ENCODE data around the gene PTPRD.

The PTPRD gene

GRCh38 chr9:10173561-10173960 is 439.2 kb downstream of the PTPRD start:
- Histone ChIP-seq H3F3A (ENCODE audit: low read depth) (no peaks in the 10 kb centered on the region), H3K4me3 (ENCODE audit: low read length, poor library complexity, severe bottlenecking) (no peak overlapping the region), H3K27me3 (ENCODE audit: insufficient read depth, low read length, poor library complexity, severe bottlenecking) (no peaks in the 10 kb centered on the region), H3K4me1 (ENCODE audit: insufficient read depth, low read length, poor library complexity, severe bottlenecking) (no peaks in the 10 kb centered on the region), H4K20me1 (ENCODE audit: insufficient read depth, low read length, poor library complexity, severe bottlenecking) (no peaks in the 10 kb centered on the region), H3K79me2 (ENCODE audit: insufficient read depth, low read length) (no peaks in the 10 kb centered on the region), H3K9me3 (ENCODE audit: insufficient read depth, low read depth, low read length) (no peaks in the 10 kb centered on the region), H2AFZ (ENCODE audit: low read length) (no peak overlapping the region), H3K4me2 (ENCODE audit: low read depth, low read length, poor library complexity, severe bottlenecking) (no peak overlapping the region), H3K36me3 (ENCODE audit: insufficient read depth, low read length) (no peaks in the 10 kb centered on the region), H3K9ac (ENCODE audit: low read depth, low read length, poor library complexity, severe bottlenecking) (no peak overlapping the region), H3K9me2 (replicated peaks; ENCODE audit: low read depth, low read length) (no peaks in the 10 kb centered on the region)
- TF ChIP-seq EZH2phosphoT487 (IDR thresholded peaks at IDR 0.05; ENCODE audit: borderline replicate concordance) (no peak), CTCF (conservative IDR thresholded peaks at IDR 0.05; ENCODE audit: low read length) (no peak)

- Histone ChIP-seq H3K9me3 (ENCODE audit: insufficient read depth, low read depth, low read length) (no peaks in the 10 kb centered on the region), H3F3A (ENCODE audit: low read depth) (no peaks in the 10 kb centered on the region), H3K9ac (ENCODE audit: low read depth, low read length, poor library complexity, severe bottlenecking) (no peak overlapping the region), H3K79me2 (ENCODE audit: insufficient read depth, low read length) (no peaks in the 10 kb centered on the region), H3K4me1 (ENCODE audit: insufficient read depth, low read length, poor library complexity, severe bottlenecking) (no peaks in the 10 kb centered on the region), H3K36me3 (ENCODE audit: insufficient read depth, low read length) (no peaks in the 10 kb centered on the region), H3K4me2 (ENCODE audit: low read depth, low read length, poor library complexity, severe bottlenecking) (no peak overlapping the region), H2AFZ (ENCODE audit: low read length) (no peak overlapping the region), H4K20me1 (ENCODE audit: insufficient read depth, low read length, poor library complexity, severe bottlenecking) (no peaks in the 10 kb centered on the region), H3K27me3 (ENCODE audit: insufficient read depth, low read length, poor library complexity, severe bottlenecking) (no peaks in the 10 kb centered on the region), H3K9me2 (replicated peaks; ENCODE audit: low read depth, low read length) (no peaks in the 10 kb centered on the region), H3K4me3 (ENCODE audit: low read length, poor library complexity, severe bottlenecking) (no peak overlapping the region)
- TF ChIP-seq CTCF (conservative IDR thresholded peaks at IDR 0.05; ENCODE audit: low read length) (no peak), EZH2phosphoT487 (IDR thresholded peaks at IDR 0.05; ENCODE audit: borderline replicate concordance) (no peak)
Measured at GRCh38 chr9:10172476-10172875, 440.3 kb downstream of the PTPRD start.

DNA sequence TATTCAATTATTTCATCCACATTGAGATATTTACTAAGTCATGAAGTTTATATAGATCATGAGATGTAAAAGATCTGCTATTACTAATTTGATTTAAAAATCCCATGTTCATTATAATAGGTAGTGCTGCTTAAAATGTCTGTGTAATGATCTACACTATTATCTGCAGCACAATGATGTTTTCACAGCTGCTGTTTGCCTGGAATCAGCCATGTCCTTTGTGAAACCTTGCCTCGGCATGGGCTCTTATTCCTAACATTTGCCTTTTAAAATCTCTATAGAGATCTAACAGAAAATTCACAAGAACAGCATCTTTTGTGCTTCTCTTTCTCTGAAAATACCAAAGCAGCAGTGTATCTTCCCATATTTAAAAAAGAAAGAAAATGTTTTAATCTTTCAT is 444.6 kb downstream of the PTPRD start:
- no peaks in the 10 kb centered on the region for H3K4me1 ChIP-seq (ENCODE audit: insufficient read depth, low read length, poor library complexity, severe bottlenecking)
- H2AFZ ChIP-seq (ENCODE audit: low read length), result no peak overlapping the region
- H3K4me3 ChIP-seq (ENCODE audit: low read length, poor library complexity, severe bottlenecking), result no peak overlapping the region
- no peaks in the 10 kb centered on the region for H3K36me3 ChIP-seq (ENCODE audit: insufficient read depth, low read length)
- TF ChIP-seq EZH2phosphoT487 (IDR thresholded peaks at IDR 0.05; ENCODE audit: borderline replicate concordance), result no peak
- no peak for TF ChIP-seq CTCF (conservative IDR thresholded peaks at IDR 0.05; ENCODE audit: low read length)
- no peak overlapping the region for H3K9ac ChIP-seq (ENCODE audit: low read depth, low read length, poor library complexity, severe bottlenecking)
- no peaks in the 10 kb centered on the region for H3K27me3 ChIP-seq (ENCODE audit: insufficient read depth, low read length, poor library complexity, severe bottlenecking)
- no peaks in the 10 kb centered on the region for H4K20me1 ChIP-seq (ENCODE audit: insufficient read depth, low read length, poor library complexity, severe bottlenecking)
- H3K4me2 ChIP-seq (ENCODE audit: low read depth, low read length, poor library complexity, severe bottlenecking), result no peak overlapping the region
- H3K79me2 ChIP-seq (ENCODE audit: insufficient read depth, low read length), result no peaks in the 10 kb centered on the region
- H3F3A ChIP-seq (ENCODE audit: low read depth), result no peaks in the 10 kb centered on the region
- no peaks in the 10 kb centered on the region for H3K9me2 ChIP-seq (replicated peaks; ENCODE audit: low read depth, low read length)
- no peaks in the 10 kb centered on the region for H3K9me3 ChIP-seq (ENCODE audit: insufficient read depth, low read depth, low read length)

All from Loucy (cell line).